AG04450 (cell line): ENCODE data around the gene SPTLC1. TPM values are rescaled to one million over a fixed set of nuclear protein-coding genes. Genes with fewer than 3 reads are reported as not detected.

ENCODE experiments used
- CTCF ChIA-PET: fragments of 300-600, 350-600 bp; formaldehyde crosslinking; extraction: SDS; loops from one replicate; lab custom pipeline; 2022; ENCODE audit warnings: antibody characterized with exemption, inconsistent platforms; lab: Charles Lee
- POLR2A ChIA-PET: fragments of 350-600 bp; formaldehyde crosslinking; extraction: SDS; loops from one replicate; lab custom pipeline; 2021; ENCODE audit warnings: antibody characterized with exemption, inconsistent platforms; lab: Yijun Ruan, JAX
- DNase-seq: peaks from one replicate; pipeline ENCODE4 v3.0.0-alpha.2; 2011; ENCODE audit warnings: low read depth, low spot score
- H3K27ac ChIP-seq: one replicate; pipeline ENCODE4 v1.5.1; 2012; ENCODE audit warnings: low read depth, low read length, control low read depth
- H3K27me3 ChIP-seq: one replicate; pipeline ENCODE4 v1.6.0; 2012; ENCODE audit warnings: low read length; ENCODE audit not compliant: control insufficient read depth, insufficient read depth
- H3K4me3 ChIP-seq: 2 replicates; pipeline ENCODE4 v1.5.1; 2011; ENCODE audit warnings: mild to moderate bottlenecking, low read depth, low read length, control low read depth
- H3K9me3 ChIP-seq: 2 replicates; pipeline ENCODE4 v1.5.1; 2012; ENCODE audit warnings: low read length; ENCODE audit not compliant: control insufficient read depth, insufficient read depth
- polyA plus RNA-seq: library from polyadenylated mRNA; depleted of rRNA; stranded (reverse); fragments of >200 nt; gene quantifications from 2 replicates; pipeline ENCODE4 v1.2.3, GENCODE V29; 2011
- TF ChIP-seq, protein P1 (sequence below): IDR thresholded peaks from 2 replicates; pipeline ENCODE4 v1.5.1; 2011; ENCODE audit warnings: low read depth, low read length, control low read depth, inconsistent platforms

Gene SPTLC1
- polyA plus RNA-seq, 1 experiment, result 140 TPM

DNA sequence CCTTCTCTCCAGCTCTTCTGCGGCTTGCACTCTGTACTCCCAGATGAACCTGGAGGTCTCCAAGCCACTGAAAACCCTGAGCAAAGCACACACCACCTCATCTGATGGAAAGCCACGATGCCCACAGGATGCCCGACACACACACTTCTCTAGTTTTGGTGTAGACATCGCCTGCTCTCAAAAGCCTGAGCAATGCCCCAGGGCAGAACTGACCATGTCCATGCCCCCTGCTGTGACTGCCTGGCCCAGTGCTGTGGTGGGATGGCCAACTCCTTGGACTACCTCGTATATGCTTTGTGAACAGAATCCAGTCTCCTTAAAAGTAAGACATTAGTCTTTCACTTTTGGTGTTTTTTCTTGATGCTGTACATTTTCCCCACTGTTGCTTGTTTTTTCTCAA, 81.2 kb downstream of the SPTLC1 start:
- H3K27ac ChIP-seq, result no peak overlapping the region
- no peaks in the 10 kb centered on the region for H3K9me3 ChIP-seq
- H3K4me3 ChIP-seq, result no peak overlapping the region
- POLR2A ChIA-PET, result no interaction called here
- no peaks in the 10 kb centered on the region for H3K27me3 ChIP-seq
- CTCF ChIA-PET, result interaction anchor here (1.3 kb wide), 1 partner anchor 80 kb away, joined by 8 read pairs; no protein-coding TSS in a partner anchor
- DNase-seq, result no peak
- TF ChIP-seq, protein P1, sequence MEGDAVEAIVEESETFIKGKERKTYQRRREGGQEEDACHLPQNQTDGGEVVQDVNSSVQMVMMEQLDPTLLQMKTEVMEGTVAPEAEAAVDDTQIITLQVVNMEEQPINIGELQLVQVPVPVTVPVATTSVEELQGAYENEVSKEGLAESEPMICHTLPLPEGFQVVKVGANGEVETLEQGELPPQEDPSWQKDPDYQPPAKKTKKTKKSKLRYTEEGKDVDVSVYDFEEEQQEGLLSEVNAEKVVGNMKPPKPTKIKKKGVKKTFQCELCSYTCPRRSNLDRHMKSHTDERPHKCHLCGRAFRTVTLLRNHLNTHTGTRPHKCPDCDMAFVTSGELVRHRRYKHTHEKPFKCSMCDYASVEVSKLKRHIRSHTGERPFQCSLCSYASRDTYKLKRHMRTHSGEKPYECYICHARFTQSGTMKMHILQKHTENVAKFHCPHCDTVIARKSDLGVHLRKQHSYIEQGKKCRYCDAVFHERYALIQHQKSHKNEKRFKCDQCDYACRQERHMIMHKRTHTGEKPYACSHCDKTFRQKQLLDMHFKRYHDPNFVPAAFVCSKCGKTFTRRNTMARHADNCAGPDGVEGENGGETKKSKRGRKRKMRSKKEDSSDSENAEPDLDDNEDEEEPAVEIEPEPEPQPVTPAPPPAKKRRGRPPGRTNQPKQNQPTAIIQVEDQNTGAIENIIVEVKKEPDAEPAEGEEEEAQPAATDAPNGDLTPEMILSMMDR, result no peak

DNA sequence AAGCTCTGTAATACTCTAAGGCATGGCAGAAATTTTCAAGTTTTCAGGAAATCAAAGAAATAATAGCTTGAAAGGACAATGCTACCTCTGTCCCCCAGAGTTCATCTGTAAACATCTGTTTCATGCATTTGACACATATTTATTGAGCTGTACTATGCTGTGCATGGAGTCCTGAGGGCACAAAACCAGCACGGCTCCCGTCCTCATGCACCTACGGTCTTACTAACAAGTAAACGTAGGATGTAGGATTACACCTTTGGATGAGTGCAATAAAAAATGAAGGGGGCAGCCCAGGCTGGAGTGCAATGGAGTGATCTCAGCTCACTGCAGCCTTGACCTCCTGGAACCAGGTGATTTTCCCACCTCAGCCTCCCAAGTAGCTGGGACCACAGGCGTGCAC, 81.9 kb downstream of the SPTLC1 start:
- H3K9me3 ChIP-seq, result no peaks in the 10 kb centered on the region
- H3K27ac ChIP-seq, result no peak overlapping the region
- no peak overlapping the region for H3K4me3 ChIP-seq
- POLR2A ChIA-PET, result no interaction called here
- TF ChIP-seq, protein P1, result no peak
- CTCF ChIA-PET, result no interaction called here
- no peak for DNase-seq
- no peaks in the 10 kb centered on the region for H3K27me3 ChIP-seq

DNA sequence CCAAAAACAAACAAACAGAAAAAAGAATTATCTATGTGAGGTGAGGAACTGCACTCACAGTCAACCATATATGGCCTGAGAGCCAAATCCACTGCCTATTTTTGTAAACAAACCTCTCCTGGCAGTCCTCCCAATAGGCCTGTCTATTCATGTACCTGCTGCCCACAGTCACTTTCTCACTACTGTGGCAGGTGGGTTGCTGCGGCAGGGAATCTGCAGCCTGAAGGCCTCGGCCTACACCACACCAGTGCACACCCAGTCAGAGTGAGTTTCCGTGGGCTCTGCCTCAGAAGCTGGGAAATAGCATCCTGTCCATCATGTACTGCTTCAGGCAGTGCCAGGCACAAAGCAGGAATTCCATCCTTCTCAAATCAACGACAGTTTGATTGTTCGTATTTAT, 82.3 kb downstream of the SPTLC1 start:
- CTCF ChIA-PET, result no interaction called here
- Histone ChIP-seq H3K27ac (no peak overlapping the region), H3K9me3 (no peaks in the 10 kb centered on the region), H3K27me3 (no peaks in the 10 kb centered on the region), H3K4me3 (no peak overlapping the region)
- DNase-seq, result no peak
- POLR2A ChIA-PET, result no interaction called here
- TF ChIP-seq, protein P1, result no peak

DNA sequence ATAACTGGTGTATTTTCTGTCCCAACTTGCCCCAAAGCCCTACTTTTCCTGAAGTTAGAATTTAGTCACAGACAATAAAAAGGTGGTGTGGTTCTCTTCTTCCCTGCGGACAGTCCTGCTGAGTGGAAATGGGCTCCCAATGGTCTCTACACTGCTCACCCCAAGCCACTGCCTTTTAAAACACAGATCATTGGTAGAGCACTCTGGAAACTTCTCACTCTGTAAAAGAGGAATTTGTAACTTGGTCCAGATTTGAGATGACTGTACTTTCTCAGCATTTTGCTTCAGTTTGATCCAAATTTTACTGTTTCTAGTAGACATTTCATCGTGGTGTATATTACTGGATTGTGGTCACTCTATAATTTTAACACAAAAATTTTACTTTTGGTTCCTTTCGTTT, 84.8 kb downstream of the SPTLC1 start:
- DNase-seq, result no peak
- Histone ChIP-seq H3K9me3 (no peaks in the 10 kb centered on the region; the same call in 1 of the 2 replicates), H3K27me3 (no peaks in the 10 kb centered on the region), H3K27ac (no peak overlapping the region), H3K4me3 (no peak overlapping the region)
- POLR2A ChIA-PET, result no interaction called here
- CTCF ChIA-PET, result no interaction called here
- TF ChIP-seq, protein P1, result no peak

DNA sequence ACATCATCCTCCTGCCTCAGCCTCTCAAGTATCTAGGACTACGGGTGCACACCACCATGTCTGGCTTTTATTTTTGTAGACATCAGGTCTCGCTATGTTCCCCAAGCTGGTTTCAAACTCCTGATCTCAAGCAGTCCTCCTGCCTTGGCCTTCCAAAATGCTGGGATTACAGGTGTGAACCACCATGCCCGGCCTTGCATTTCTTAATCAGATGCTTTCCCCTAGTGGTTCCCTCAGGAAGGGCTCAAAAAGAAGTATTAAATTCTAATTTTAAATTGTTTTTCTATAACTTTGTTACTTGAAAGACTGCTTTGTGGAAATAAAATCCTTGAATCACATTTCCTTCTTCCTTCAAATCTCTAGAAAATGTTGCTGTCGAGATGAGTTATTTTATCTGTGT, 85.7 kb downstream of the SPTLC1 start:
- TF ChIP-seq, protein P1, result peak; percentile 41
- DNase-seq, result no peak
- no peaks in the 10 kb centered on the region; the same call in 1 of the 2 replicates for H3K9me3 ChIP-seq
- no peak overlapping the region for H3K27ac ChIP-seq
- ChIA-PET CTCF (no interaction called here), POLR2A (no interaction called here)
- no peaks in the 10 kb centered on the region for H3K27me3 ChIP-seq
- H3K4me3 ChIP-seq, result no peak overlapping the region
